ENCODE measurements around the gene KCNJ6. TPM values are rescaled to one million over a fixed set of nuclear protein-coding genes. Genes with fewer than 3 reads are reported as not detected.

Gene KCNJ6
- total and polyA plus RNA-seq, 10 of the 15 experiments (the other 5 are each of a cell fraction or from before 2014, with no cell fraction given): 0.03 to 0.07 (median 0.04) TPM; not detected in 7

GRCh38 chr21:37869661-37870060 is 46.6 kb downstream of the KCNJ6 start:
- no peak overlapping the region for H3K4me2 ChIP-seq (ENCODE audit: control insufficient read depth, insufficient read depth)
- POLR2A ChIA-PET: no interaction called here
- no peak overlapping the region for H2AFZ ChIP-seq (ENCODE audit: control insufficient read depth, low read depth, low read length)
- no peaks in the 10 kb centered on the region for H3K4me1 ChIP-seq (ENCODE audit: control insufficient read depth, insufficient read depth, low read length)
- TF ChIP-seq ZBTB40 (IDR thresholded peaks at IDR 0.05; ENCODE audit: borderline replicate concordance) (no peak), BACH1 (IDR thresholded peaks at IDR 0.05; ENCODE audit: borderline replicate concordance) (no peak), FOS (IDR thresholded peaks at IDR 0.05; ENCODE audit: borderline replicate concordance, extremely low read depth, insufficient read length) (no peak), SIN3A (IDR thresholded peaks at IDR 0.05; ENCODE audit: low read depth, low read length) (no peak), BHLHE40 (IDR thresholded peaks at IDR 0.05; ENCODE audit: borderline replicate concordance in 1 of 2, low read depth in 2 of 2, low read length in 1 of 2) (no peak), POLR2A (IDR thresholded peaks at IDR 0.05; ENCODE audit: low read depth, low read length) (no peak), SUZ12 (IDR thresholded peaks at IDR 0.05; ENCODE audit: unreplicated experiment) (no peak)
- TF ChIP-seq, protein P1, sequence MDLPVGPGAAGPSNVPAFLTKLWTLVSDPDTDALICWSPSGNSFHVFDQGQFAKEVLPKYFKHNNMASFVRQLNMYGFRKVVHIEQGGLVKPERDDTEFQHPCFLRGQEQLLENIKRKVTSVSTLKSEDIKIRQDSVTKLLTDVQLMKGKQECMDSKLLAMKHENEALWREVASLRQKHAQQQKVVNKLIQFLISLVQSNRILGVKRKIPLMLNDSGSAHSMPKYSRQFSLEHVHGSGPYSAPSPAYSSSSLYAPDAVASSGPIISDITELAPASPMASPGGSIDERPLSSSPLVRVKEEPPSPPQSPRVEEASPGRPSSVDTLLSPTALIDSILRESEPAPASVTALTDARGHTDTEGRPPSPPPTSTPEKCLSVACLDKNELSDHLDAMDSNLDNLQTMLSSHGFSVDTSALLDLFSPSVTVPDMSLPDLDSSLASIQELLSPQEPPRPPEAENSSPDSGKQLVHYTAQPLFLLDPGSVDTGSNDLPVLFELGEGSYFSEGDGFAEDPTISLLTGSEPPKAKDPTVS (IDR thresholded peaks at IDR 0.05; ENCODE audit: low read depth, low read length): no peak
- TF ChIP-seq, protein P2, sequence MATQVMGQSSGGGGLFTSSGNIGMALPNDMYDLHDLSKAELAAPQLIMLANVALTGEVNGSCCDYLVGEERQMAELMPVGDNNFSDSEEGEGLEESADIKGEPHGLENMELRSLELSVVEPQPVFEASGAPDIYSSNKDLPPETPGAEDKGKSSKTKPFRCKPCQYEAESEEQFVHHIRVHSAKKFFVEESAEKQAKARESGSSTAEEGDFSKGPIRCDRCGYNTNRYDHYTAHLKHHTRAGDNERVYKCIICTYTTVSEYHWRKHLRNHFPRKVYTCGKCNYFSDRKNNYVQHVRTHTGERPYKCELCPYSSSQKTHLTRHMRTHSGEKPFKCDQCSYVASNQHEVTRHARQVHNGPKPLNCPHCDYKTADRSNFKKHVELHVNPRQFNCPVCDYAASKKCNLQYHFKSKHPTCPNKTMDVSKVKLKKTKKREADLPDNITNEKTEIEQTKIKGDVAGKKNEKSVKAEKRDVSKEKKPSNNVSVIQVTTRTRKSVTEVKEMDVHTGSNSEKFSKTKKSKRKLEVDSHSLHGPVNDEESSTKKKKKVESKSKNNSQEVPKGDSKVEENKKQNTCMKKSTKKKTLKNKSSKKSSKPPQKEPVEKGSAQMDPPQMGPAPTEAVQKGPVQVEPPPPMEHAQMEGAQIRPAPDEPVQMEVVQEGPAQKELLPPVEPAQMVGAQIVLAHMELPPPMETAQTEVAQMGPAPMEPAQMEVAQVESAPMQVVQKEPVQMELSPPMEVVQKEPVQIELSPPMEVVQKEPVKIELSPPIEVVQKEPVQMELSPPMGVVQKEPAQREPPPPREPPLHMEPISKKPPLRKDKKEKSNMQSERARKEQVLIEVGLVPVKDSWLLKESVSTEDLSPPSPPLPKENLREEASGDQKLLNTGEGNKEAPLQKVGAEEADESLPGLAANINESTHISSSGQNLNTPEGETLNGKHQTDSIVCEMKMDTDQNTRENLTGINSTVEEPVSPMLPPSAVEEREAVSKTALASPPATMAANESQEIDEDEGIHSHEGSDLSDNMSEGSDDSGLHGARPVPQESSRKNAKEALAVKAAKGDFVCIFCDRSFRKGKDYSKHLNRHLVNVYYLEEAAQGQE (IDR thresholded peaks at IDR 0.05; ENCODE audit: low read depth, low read length): no peak
- no peaks in the 10 kb centered on the region for H3K36me3 ChIP-seq (ENCODE audit: control insufficient read depth in 2 of 2, insufficient read depth in 2 of 2, low read length in 1 of 2)
- BruUV-seq (replicated peaks): no TSS peak
- no peak overlapping the region for H3K27ac ChIP-seq (ENCODE audit: control insufficient read depth, insufficient read depth)
- SMC1A ChIA-PET (ENCODE audit: uncharacterized antibody, unreplicated experiment): no interaction called here
- RAD21 ChIA-PET (ENCODE audit: unreplicated experiment): interaction anchor here (1.0 kb wide), 1 partner anchor 17 kb away, joined by 4 read pairs; no protein-coding TSS in a partner anchor
- FAIRE-seq: no peak
- no peak overlapping the region for H3K9ac ChIP-seq (ENCODE audit: control insufficient read depth, insufficient read depth, low read length)
- in situ Hi-C loops (cut with MboI) (no loop called here), intact Hi-C loops (cut with micrococcal nuclease; ENCODE audit: unreplicated experiment) (no loop called here)
- no peaks in the 10 kb centered on the region for H4K20me1 ChIP-seq (ENCODE audit: control insufficient read depth, insufficient read depth)
- DNase-seq (ENCODE audit: low read depth, low spot score): no peak
- CTCF ChIA-PET: no interaction called here
- no peak overlapping the region for H3K4me3 ChIP-seq
- no peaks in the 10 kb centered on the region; the same call in 2 of the 3 replicates for H3K9me3 ChIP-seq (replicated peaks; ENCODE audit: control insufficient read depth, insufficient read depth, low read length)
- no peak for ATAC-seq
- H3K79me2 ChIP-seq (ENCODE audit: control insufficient read depth, insufficient read depth, low read length): no peaks in the 10 kb centered on the region
- H3K27me3 ChIP-seq (replicated peaks in 1 of 2; ENCODE audit: control insufficient read depth in 2 of 2, insufficient read depth in 2 of 2, low read length in 1 of 2): no peaks in the 10 kb centered on the region

Data from GM12878 (cell line).